ENCODE results near the gene R3HDM4. TPM values are rescaled to one million over a fixed set of nuclear protein-coding genes. Genes with fewer than 3 reads are reported as not detected.

Gene R3HDM4
- total RNA-seq, 1 experiment from 2014 or later, result 47.5 TPM

GRCh38 chr19:876089-876488, 36.9 kb downstream of the R3HDM4 start:
- H3K36me3 ChIP-seq (replicated peaks; ENCODE audit: control insufficient read depth, insufficient read depth, low read length), result peaks cover 3% of the 10 kb centered on the region
- H3K4me3 ChIP-seq (ENCODE audit: insufficient read depth, low read depth, low read length), result no peak overlapping the region
- no peaks in the 10 kb centered on the region for H3K27me3 ChIP-seq (ENCODE audit: control insufficient read depth, insufficient read depth, low read length)
- DNase-seq, result no peak

DNA sequence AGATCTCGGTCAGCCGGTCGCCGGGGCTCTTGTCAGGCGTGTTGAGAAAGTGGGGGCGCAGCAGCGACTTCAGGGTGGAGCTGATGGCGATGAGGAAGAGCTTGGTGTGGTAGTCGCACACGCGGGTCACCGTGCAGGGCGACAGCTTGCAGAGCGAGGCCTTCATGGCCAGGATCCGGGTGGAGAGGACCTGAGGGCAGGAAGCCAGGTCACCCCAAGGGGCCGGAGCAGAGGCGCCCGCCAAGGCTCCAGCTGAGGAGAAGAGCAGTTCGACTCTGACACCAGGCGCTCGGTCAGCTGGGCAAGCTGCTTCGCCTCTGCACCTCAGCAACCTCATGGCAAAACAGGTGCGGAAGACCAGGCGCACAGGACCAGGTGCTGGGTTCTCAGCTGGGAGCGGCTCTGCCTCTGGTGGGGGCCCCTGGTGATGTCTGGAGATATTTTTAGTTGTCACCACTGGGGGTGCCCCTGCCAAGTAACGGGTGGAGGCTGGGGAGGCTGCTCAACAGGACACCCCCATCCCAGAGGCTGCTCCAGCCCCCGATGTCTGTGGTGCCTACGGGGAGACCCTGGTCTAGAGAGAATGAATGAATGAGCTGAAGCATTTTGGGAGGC, 37.6 kb downstream of the R3HDM4 start:
- DNase-seq, result no peak
- H3K27me3 ChIP-seq (ENCODE audit: control insufficient read depth, insufficient read depth, low read length), result no peaks in the 10 kb centered on the region
- H3K4me3 ChIP-seq (ENCODE audit: insufficient read depth, low read depth, low read length), result no peak overlapping the region
- no peaks in the 10 kb centered on the region; the same call in 1 of the 2 replicates for H3K36me3 ChIP-seq (replicated peaks; ENCODE audit: control insufficient read depth, insufficient read depth, low read length)

- Histone ChIP-seq H3K4me3 (ENCODE audit: insufficient read depth, low read depth, low read length) (no peak overlapping the region), H3K27me3 (ENCODE audit: control insufficient read depth, insufficient read depth, low read length) (no peaks in the 10 kb centered on the region), H3K36me3 (replicated peaks; ENCODE audit: control insufficient read depth, insufficient read depth, low read length) (no peaks in the 10 kb centered on the region; the same call in 1 of the 2 replicates)
- no peak for DNase-seq
Measured at GRCh38 chr19:873561-874041, 39.4 kb downstream of the R3HDM4 start.

DNA sequence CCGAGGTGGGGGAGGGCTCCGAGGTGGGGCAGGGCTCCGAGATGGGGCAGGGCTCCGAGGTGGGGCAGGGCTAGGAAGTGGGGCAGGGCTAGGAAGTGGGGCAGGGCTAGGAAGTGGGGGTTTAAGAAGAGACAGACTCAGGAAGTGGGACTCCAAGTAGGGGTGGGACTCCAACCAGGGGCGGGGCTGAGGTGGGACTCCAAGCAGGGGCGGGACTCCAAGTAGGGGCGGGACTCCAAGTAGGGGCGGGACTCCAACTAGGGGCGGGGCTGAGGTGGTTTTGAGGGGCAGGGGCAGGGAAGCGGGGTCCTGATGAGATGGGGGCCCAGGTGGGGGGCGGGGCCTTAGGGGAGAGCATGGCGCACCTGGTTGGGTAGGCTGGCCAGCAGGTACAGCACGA, 39.9 kb downstream of the R3HDM4 start:
- DNase-seq, result peak; percentile 88
- Histone ChIP-seq H3K36me3 (replicated peaks; ENCODE audit: control insufficient read depth, insufficient read depth, low read length) (no peaks in the 10 kb centered on the region; the same call in 1 of the 2 replicates), H3K27me3 (ENCODE audit: control insufficient read depth, insufficient read depth, low read length) (no peaks in the 10 kb centered on the region), H3K4me3 (ENCODE audit: insufficient read depth, low read depth, low read length) (no peak overlapping the region)

DNA sequence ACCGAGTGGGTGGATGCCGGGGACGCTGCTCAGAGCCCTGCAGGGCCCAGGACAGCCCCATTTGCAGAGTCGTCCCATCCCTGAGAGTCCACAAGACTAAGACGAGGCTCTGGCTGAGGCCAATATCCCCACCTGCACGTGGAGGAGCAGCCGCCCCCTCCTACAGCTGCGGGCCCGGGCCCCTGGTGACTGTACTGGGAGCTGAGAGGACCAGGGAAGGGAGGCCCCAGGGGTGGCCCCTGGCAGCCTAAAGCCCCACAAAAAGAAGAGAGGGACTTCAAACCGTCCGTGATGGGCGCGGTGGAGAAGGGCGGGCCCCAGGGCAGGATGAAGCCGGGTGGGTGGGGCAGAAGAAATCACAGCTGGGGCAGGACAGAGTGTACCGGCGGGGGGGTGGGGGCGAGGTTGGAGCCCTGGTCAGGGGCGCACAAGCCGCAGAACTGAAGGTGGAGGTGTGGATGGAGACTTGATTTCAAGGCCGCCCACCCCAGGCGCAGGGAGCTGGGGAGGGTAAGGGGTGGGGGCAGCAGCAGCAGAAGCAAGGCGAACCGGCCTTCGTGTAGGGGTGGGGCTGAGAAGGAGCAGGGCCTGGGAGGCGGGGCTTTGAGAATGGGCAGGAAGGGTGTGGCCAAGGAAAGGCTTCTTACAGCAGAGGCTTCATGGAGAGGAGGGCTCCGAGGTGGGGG, 40.6 kb downstream of the R3HDM4 start:
- Histone ChIP-seq H3K4me3 (ENCODE audit: insufficient read depth, low read depth, low read length) (peak overlapping the region; percentile 20), H3K36me3 (replicated peaks; ENCODE audit: control insufficient read depth, insufficient read depth, low read length) (no peaks in the 10 kb centered on the region; the same call in 1 of the 2 replicates), H3K27me3 (ENCODE audit: control insufficient read depth, insufficient read depth, low read length) (no peaks in the 10 kb centered on the region)
- DNase-seq, result peak; percentile 91

GRCh38 chr19:871446-872265, 41.4 kb downstream of the R3HDM4 start:
- peak; percentile 87 for DNase-seq
- Histone ChIP-seq H3K4me3 (ENCODE audit: insufficient read depth, low read depth, low read length) (peak overlapping the region; percentile 20), H3K27me3 (ENCODE audit: control insufficient read depth, insufficient read depth, low read length) (no peaks in the 10 kb centered on the region), H3K36me3 (replicated peaks; ENCODE audit: control insufficient read depth, insufficient read depth, low read length) (no peaks in the 10 kb centered on the region; the same call in 1 of the 2 replicates)

DNA sequence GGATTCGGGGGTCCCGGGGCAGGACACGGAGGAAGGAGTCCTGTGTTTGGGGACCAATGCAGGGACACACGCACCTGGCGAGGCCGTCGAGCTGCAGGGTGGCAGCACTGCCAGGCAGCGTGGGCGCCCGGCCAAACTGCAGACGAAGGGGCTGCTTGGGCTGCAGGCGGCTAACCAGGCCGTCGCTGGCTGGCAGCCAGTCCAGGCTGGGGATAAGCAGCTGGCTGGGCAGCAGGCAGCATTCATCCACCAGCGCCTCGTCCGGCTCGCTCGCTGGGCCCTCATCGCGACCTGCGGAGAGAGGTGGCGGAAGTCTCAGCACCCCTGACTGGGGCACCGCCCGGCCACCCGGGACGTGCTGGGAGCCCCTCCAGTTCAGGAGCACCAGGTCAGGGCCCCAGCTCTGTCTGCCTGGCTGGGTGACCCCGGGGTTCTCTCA, 42.0 kb downstream of the R3HDM4 start:
- no peak overlapping the region for H3K4me3 ChIP-seq (ENCODE audit: insufficient read depth, low read depth, low read length)
- peak; percentile 71 for DNase-seq
- no peaks in the 10 kb centered on the region for H3K27me3 ChIP-seq (ENCODE audit: control insufficient read depth, insufficient read depth, low read length)
- H3K36me3 ChIP-seq (replicated peaks; ENCODE audit: control insufficient read depth, insufficient read depth, low read length), result no peaks in the 10 kb centered on the region; the same call in 1 of the 2 replicates

DNA sequence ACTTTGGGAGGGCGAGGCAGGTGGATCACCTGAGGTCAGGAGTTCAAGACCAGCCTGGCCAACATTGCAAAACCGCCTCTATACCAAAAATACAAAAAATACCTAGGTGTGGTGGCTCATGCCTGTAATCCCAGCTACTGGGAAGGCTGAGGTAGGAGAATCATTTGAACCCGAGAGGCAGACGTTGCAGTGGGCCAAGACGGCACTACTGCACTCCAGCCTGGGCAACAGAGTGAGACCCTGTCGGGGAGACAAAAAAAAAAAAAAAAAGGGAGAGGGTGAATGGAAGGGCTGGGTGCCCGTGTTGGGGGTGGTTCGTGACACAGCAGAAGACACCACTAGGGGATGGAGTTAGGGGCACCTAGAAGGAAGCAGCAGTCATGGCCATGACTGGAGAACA, 42.7 kb downstream of the R3HDM4 start:
- DNase-seq, result no peak
- Histone ChIP-seq H3K36me3 (replicated peaks; ENCODE audit: control insufficient read depth, insufficient read depth, low read length) (no peaks in the 10 kb centered on the region; the same call in 1 of the 2 replicates), H3K27me3 (ENCODE audit: control insufficient read depth, insufficient read depth, low read length) (no peaks in the 10 kb centered on the region), H3K4me3 (ENCODE audit: insufficient read depth, low read depth, low read length) (no peak overlapping the region)

DNA sequence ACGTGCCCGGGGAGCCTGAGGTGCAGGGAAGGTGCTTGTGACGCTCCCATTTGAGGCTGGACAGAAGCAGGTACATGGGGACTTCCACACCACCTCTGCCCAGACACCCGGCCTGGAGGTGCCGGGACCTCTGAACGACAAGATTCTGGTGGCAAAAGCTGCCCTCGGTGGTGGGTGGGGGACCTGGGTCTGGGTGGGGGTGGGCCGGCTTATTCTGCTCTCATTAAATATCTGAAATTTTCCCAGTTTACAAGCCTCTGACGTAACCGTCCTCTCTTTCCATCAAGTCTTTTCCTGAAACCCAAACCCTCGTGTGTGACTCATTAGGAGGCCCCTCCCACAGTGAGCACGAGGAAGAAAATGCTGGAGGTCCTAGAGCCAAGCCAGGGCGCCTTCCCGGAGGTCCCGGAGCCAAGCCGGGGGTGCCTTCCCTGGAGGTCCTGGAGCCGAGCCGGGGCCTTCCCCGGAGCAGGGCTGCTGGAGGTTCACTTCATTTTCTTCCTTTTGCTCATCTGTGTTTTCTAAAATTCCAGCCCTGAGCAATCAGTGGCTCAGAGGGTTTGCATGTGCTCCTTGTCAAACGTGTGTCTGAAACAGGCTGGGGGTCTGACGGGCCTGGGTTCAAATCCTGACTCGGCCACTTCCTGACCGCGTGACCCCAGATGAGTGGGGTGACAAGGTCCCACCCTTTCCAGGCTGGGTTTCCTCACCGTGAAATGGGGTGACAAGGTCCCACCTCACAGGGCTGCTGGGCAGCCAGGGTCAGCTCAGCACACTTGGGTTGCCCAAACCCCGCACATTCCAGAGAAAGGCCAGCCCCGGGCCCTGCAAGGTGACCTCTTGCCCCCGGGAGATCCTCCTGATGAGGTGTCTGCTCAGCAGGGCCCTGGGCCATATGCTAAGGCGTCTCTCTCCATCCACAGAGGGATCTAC, 43.5 kb downstream of the R3HDM4 start:
- DNase-seq, result no peak
- Histone ChIP-seq H3K36me3 (replicated peaks; ENCODE audit: control insufficient read depth, insufficient read depth, low read length) (no peaks in the 10 kb centered on the region; the same call in 1 of the 2 replicates), H3K27me3 (ENCODE audit: control insufficient read depth, insufficient read depth, low read length) (no peaks in the 10 kb centered on the region), H3K4me3 (ENCODE audit: insufficient read depth, low read depth, low read length) (no peak overlapping the region)

GRCh38 chr19:868458-869244, 44.4 kb downstream of the R3HDM4 start:
- Histone ChIP-seq H3K36me3 (replicated peaks; ENCODE audit: control insufficient read depth, insufficient read depth, low read length) (no peaks in the 10 kb centered on the region; the same call in 1 of the 2 replicates), H3K4me3 (ENCODE audit: insufficient read depth, low read depth, low read length) (no peak overlapping the region), H3K27me3 (ENCODE audit: control insufficient read depth, insufficient read depth, low read length) (peaks cover 2% of the 10 kb centered on the region; the same call in 1 of the 2 replicates)
- no peak for DNase-seq

GRCh38 chr19:867855-868457, 45.1 kb downstream of the R3HDM4 start:
- H3K4me3 ChIP-seq (ENCODE audit: insufficient read depth, low read depth, low read length), result no peak overlapping the region
- DNase-seq, result no peak
- peaks cover 6% of the 10 kb centered on the region; the same call in 1 of the 2 replicates for H3K27me3 ChIP-seq (ENCODE audit: control insufficient read depth, insufficient read depth, low read length)
- H3K36me3 ChIP-seq (replicated peaks; ENCODE audit: control insufficient read depth, insufficient read depth, low read length), result no peaks in the 10 kb centered on the region

DNA sequence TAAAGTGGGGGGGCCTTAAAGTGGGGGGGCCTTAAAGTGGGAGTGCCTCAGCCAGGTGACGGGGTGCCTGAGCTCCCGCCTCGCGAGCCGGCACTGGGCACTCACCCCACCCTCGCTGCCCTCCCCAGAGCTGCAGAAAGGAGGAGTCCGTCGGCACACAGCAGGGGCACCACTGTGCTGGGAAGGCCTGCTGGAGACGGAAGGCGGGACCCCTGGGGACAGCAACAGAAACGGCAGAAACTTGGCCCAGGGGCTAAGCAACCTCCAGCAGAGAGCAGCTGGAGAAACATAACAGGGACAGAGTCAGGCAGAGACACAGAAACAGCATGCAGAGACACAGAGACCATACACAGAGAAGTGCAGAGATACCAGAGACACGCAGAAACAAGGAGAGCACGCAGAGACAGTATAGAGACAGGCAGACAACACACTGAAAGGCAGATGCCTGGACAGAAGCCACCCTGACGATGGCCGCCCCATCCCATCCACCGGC, 45.7 kb downstream of the R3HDM4 start:
- DNase-seq, result peak; percentile 77
- H3K36me3 ChIP-seq (replicated peaks; ENCODE audit: control insufficient read depth, insufficient read depth, low read length), result no peaks in the 10 kb centered on the region
- H3K4me3 ChIP-seq (ENCODE audit: insufficient read depth, low read depth, low read length), result no peak overlapping the region
- peaks cover 6% of the 10 kb centered on the region; the same call in 1 of the 2 replicates for H3K27me3 ChIP-seq (ENCODE audit: control insufficient read depth, insufficient read depth, low read length)
